Peyer's patch (tissue), 4 donors: ENCODE data around the gene DNPH1. TPM values are rescaled to one million over a fixed set of nuclear protein-coding genes. Genes with fewer than 3 reads are reported as not detected.

Experiments used
- DNase-seq, 3 donors: peaks; one replicate each; pipeline ENCODE4 v3.0.0-alpha.2; 2017 to 2019
- H3K27ac ChIP-seq, 4 donors: fragments of 200-600 bp; sonication (generic); one replicate each; pipeline ENCODE4 v1.5.1; 2016 to 2019
- H3K27me3 ChIP-seq, 2 donors: fragments of 200-600 bp; sonication (generic); one replicate each; pipeline ENCODE4 v1.5.1; 2019
- H3K36me3 ChIP-seq, 3 donors: fragments of 200-600 bp; sonication (generic); one replicate each; pipeline ENCODE4 v1.5.1; 2016 to 2019
- H3K4me1 ChIP-seq, 4 donors: fragments of 200-600 bp; sonication (generic); one replicate each; pipeline ENCODE4 v1.5.1; 2016 to 2019
- H3K4me3 ChIP-seq, 4 donors: fragments of 200-600 bp; sonication (generic); 1 replicate in 3 of 4; 2 replicates in 1 of 4; pipeline ENCODE4 v1.5.1; 2016 to 2019; ENCODE audit warnings: mild to moderate bottlenecking in 1 of 4
- H3K9me3 ChIP-seq, 4 donors: fragments of 200-600 bp; sonication (generic); one replicate each; pipeline ENCODE4 v1.5.1; 2016 to 2019; ENCODE audit warnings: mild to moderate bottlenecking in 1 of 4
- POLR2A ChIP-seq, 2 donors: fragments of 450-650 bp; IDR thresholded peaks; one replicate each; pipeline ENCODE4 v1.5.1; 2017; ENCODE audit warnings: antibody characterized with exemption in 2 of 2, mild to moderate bottlenecking in 2 of 2, moderate library complexity in 2 of 2
- total RNA-seq, 4 donors: library from RNA; depleted of rRNA; stranded (reverse); fragments of >200 nt; gene quantifications; one replicate each; pipeline ENCODE4 v1.1.0, GENCODE V29; 2016
- TF ChIP-seq, protein P1 (sequence below), 6 experiments: fragments of 450-650 bp in 4 of 6; fragments of 200-600 bp in 2 of 6; sonication (generic) in 1 of 6; IDR thresholded peaks; one replicate each; pipeline ENCODE4 v1.5.1; 2017 to 2019; ENCODE audit warnings: antibody characterized with exemption in 6 of 6, mild to moderate bottlenecking in 3 of 6, moderate library complexity in 1 of 6

DNPH1 gene
- total RNA-seq, 4 donors from 2014 or later = 138 to 304 (median 176) TPM

DNA sequence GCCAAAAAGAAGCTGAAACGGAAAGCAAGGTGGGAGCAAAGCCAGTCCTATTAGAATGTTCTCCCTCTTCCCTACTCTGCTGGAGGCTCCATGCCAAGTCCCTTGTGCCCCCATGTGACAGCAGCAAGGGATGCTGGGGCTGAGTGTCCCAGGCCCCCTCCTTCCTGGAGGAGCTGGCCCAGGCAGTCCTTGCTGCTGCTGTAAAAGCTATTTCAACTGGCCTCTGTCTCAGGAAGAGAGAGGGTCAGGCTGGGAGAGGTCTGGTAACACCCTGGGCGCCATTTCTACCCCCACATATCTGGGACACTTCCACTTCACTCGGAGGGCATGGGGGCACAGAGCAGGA lies 39.0 kb upstream of the DNPH1 start:
- DNase-seq = no peak
- Histone ChIP-seq H3K4me3 (no peak overlapping the region), H3K36me3 (no peaks in the 10 kb centered on the region), H3K4me1 (peaks cover 12 to 46% (median 16%) of the 10 kb centered on the region in 4 donors), H3K27me3 (no peaks in the 10 kb centered on the region), H3K27ac (peak overlapping the region in 2 of 4 donors; percentile 83 to 97), H3K9me3 (no peaks in the 10 kb centered on the region)
- TF ChIP-seq POLR2A (IDR thresholded peaks at IDR 0.05) = no peak
- TF ChIP-seq, protein P1, sequence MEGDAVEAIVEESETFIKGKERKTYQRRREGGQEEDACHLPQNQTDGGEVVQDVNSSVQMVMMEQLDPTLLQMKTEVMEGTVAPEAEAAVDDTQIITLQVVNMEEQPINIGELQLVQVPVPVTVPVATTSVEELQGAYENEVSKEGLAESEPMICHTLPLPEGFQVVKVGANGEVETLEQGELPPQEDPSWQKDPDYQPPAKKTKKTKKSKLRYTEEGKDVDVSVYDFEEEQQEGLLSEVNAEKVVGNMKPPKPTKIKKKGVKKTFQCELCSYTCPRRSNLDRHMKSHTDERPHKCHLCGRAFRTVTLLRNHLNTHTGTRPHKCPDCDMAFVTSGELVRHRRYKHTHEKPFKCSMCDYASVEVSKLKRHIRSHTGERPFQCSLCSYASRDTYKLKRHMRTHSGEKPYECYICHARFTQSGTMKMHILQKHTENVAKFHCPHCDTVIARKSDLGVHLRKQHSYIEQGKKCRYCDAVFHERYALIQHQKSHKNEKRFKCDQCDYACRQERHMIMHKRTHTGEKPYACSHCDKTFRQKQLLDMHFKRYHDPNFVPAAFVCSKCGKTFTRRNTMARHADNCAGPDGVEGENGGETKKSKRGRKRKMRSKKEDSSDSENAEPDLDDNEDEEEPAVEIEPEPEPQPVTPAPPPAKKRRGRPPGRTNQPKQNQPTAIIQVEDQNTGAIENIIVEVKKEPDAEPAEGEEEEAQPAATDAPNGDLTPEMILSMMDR (IDR thresholded peaks at IDR 0.05) = no peak

DNA sequence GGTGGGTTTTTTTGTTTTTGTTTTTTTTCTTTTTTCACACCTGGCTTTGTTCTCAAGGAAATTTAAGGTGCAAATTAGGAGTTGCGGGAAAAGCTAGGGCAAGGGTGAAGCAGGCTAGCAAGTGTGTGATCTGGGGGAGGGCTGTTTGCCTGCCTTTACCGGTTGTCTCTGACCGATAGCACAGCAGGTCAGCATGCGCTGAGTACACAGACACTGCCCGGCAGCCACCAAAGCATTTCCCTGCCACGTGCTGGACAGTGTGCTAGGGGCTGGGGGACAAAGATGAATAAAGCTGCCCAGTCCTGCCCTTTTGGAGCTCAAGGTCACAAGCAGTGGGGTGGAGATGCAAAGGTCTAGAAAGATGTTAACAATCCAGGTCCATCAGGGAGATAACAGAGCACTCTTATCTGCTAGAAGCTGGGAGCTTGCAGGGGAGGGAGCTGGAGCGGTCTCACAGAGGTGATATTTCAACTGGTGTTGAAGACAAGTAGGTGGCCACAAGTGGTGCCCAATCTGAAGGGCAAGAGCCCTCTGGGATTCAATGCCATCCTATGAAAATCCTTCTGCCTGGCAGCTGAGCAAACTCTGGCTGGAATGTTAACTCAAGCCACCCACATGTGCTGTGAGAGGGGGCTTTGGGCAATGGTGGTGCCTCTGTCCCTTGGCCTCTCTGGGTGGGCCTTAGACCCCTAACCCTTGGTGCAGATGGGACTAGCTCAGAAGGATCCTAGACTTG lies 38.5 kb upstream of the DNPH1 start:
- TF ChIP-seq POLR2A (IDR thresholded peaks at IDR 0.05) = peak in 1 of 2 donors; percentile 60
- TF ChIP-seq, protein P1 (IDR thresholded peaks at IDR 0.05) = no peak
- peak in 2 of 3 donors; percentile 81 to 84 for DNase-seq
- no peaks in the 10 kb centered on the region for H3K36me3 ChIP-seq
- H3K4me1 ChIP-seq = peaks cover 12 to 46% (median 16%) of the 10 kb centered on the region in 4 donors
- no peaks in the 10 kb centered on the region for H3K9me3 ChIP-seq
- no peaks in the 10 kb centered on the region for H3K27me3 ChIP-seq
- peak overlapping the region in 3 of 4 donors; percentile 41 to 97 (median 83) for H3K27ac ChIP-seq
- H3K4me3 ChIP-seq = no peak overlapping the region

DNA sequence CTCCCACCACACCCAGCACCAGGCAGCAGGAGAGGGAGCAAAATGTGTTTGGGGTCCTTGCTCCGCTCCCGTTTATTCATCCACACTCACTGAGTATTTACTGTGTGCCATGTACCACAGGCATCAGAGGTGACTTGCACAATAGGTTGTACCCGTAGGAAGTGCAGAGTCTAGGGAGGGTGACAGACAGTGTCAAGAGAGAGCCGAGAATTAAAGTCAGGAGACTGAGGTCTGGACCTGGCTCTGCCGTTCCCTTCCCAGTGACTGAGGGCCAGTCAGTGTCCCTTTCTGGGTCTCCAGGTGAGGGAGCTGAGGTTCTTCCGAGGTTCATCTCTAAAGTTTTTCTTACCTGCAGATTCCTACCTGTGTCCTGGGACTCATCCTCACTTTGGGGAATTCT lies 36.3 kb upstream of the DNPH1 start:
- DNase-seq = no peak
- Histone ChIP-seq H3K27ac (no peak overlapping the region), H3K4me3 (no peak overlapping the region), H3K9me3 (no peaks in the 10 kb centered on the region), H3K36me3 (no peaks in the 10 kb centered on the region), H3K27me3 (no peaks in the 10 kb centered on the region), H3K4me1 (peaks cover 7 to 36% (median 11%) of the 10 kb centered on the region in 4 donors)
- TF ChIP-seq POLR2A (IDR thresholded peaks at IDR 0.05) = no peak
- TF ChIP-seq, protein P1 (IDR thresholded peaks at IDR 0.05) = peak in 1 of 6 experiments; percentile 14

DNA sequence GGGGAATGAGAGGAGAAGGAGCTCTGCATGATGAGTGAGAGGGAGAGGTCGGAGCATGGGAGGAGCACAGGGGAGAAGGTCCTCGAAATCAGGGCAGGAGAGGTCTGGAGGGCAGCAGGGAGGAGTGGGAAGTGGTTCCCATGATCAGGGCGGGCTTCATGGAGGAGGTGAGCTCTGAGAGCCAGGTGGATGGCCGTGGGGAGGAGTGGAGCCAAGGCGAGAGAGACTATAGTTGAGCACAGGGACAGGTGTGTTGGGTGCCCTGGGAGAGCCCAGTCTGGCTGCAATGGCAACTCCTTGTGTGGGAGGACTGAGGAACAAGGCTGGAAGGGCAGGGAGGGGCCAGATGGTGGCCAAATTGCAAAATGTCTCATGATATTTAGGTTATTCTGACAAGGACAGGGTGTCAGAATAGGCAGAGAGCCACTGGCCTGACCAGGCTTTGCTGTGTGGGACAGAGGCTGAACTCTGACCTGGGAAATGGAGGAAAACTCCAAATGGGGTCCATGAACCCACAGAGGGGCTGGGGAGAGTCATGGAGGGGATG lies 35.4 kb upstream of the DNPH1 start:
- Histone ChIP-seq H3K4me1 (peaks cover under 1 to 30% (median 7%) of the 10 kb centered on the region in 4 donors), H3K9me3 (no peaks in the 10 kb centered on the region)

DNA sequence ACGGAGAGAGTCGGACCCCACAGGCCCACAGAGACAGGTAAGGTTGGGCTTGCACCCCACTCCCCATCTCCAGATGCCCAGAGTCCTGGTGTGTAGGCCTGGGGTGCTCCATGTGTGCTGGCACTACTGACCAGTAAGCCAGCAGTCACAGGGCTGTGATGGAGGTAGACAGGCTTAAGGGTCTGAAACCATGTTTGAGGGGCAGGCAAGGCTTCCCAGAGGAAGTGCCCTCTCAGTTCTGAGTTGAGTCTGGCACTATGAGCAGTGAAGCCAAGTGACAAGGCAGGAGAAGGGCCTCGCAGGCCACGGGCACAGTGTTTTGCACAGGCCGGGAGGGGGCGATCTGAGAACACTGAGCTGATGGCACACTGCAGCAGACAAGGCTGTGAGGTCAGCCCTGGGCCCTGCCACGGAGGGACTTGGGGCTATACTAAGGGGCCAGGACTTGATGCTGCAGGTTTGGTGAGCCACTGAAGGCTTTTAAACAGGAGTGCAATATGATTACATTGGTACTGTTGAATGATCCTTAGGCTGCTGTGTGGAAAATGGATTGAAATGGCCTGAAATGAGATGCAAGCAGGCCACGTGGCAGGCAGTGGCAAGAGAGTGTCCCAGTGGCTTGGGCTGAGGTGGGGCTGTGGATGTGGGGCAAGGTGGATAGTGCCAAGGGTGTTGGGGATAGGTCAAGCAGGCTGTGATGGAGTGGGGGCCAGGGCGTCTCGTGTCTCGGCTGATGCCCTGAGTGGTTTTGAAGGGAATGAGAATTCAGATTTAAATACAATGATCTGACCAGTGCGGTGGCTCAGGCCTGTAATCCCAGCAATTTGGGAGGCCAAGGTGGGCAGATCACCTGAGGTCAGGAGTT lies 34.3 kb upstream of the DNPH1 start:
- H3K4me3 ChIP-seq = no peak overlapping the region
- no peaks in the 10 kb centered on the region for H3K27me3 ChIP-seq

More for the DNA sequence above, 35.4 kb upstream of the DNPH1 start:
- no peak for TF ChIP-seq POLR2A (IDR thresholded peaks at IDR 0.05)
- TF ChIP-seq, protein P1 (IDR thresholded peaks at IDR 0.05) = no peak
- Histone ChIP-seq H3K27ac (no peak overlapping the region), H3K4me3 (no peak overlapping the region), H3K36me3 (no peaks in the 10 kb centered on the region), H3K27me3 (no peaks in the 10 kb centered on the region)
- DNase-seq = no peak

More for the DNA sequence above, 34.3 kb upstream of the DNPH1 start:
- no peak for TF ChIP-seq POLR2A (IDR thresholded peaks at IDR 0.05)
- TF ChIP-seq, protein P1 (IDR thresholded peaks at IDR 0.05) = peak; percentile 57 to 95 (median 83)
- no peaks in the 10 kb centered on the region for H3K36me3 ChIP-seq
- peak; percentile 77 to 92 (median 89) for DNase-seq
- no peak overlapping the region for H3K27ac ChIP-seq
- H3K9me3 ChIP-seq = no peaks in the 10 kb centered on the region
- H3K4me1 ChIP-seq = peaks cover 0 to 20% (median 2%) of the 10 kb centered on the region in 4 donors
